GM21360 (cell line): ENCODE data around the gene EFS.
"Not testable (repeated sequence)": the region's sequence is repeated elsewhere in the genome, so short reads cannot be mapped to it uniquely, and the experiment has no call there.

Source experiments
- ATAC-seq: cut with Tn5 transposase; IDR thresholded peaks from one replicate; pipeline ENCODE4 v1.9.1; 2021; ENCODE audit warnings: mild to moderate bottlenecking, moderate library complexity; ENCODE audit not compliant: unreplicated experiment

Gene EFS

GRCh38 chr14:23399591-23399990 lies 34.6 kb upstream of the EFS start:
- ATAC-seq: no peak

DNA sequence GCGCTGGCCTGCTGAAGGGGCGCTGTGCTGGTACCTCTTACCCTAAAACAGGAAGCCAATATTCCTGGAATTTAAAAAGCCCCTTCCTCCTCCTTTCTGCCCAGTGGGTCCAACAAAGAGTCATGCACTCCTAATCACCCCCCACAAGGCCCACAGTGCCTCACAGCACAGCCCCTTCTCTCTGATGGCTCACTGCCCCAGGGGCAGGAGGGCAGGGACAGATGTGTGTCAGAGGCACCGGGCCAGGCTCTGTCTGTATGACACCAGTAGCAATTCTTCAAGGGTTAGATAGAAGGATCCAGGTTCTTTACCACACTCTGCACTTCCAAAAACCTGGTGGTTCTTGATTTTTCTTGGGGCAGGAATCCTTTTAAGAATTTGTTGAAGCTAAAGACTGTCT lies 34.2 kb upstream of the EFS start:
- no peak for ATAC-seq

DNA sequence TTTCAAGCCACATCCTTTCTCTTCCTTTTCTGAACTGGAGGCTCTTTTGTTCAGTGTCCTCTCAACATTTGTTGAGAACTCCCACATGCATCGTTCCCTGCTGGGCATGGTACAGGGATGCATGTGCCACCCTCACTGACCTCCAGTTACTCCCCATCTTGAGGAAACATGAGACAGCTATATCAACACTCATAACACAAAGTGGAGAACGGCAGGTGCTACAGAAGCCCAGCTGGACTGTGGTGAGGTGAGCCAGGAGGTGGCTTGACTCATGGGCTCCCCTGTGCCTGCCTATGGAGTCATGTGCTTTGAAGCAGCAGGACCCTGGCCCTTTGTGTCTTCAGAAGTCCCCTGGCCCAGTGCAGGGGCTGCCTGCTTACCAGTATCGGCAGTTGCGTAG lies 33.4 kb upstream of the EFS start:
- ATAC-seq: no peak

- no peak for ATAC-seq
Observed at GRCh38 chr14:23396781-23397407, 31.9 kb upstream of the EFS start.

DNA sequence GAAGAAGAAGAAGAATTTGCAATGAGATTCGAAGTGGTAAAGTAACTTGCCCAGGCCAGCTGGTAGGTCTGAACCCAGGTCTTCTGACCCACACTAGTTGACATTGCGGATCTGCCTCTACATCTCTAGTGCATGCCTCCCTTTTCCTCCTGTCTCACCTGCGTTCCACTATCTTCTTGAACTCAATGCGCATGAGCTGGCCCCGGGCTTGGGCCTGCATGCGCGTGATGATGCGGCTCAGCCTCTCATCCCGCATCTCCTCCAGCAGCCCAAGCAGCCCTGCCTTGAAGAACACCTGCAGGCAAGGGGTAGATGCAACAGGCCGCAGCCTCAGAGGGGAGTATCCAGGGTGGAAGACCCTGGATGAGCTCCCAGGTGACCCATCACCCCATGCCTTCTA lies 31.2 kb upstream of the EFS start:
- no peak for ATAC-seq

GRCh38 chr14:23392613-23393012 lies 27.6 kb upstream of the EFS start:
- no peak for ATAC-seq

GRCh38 chr14:23389871-23390270 lies 24.9 kb upstream of the EFS start:
- ATAC-seq: not testable (repeated sequence)

- no peak for ATAC-seq
Observed at GRCh38 chr14:23389396-23389795, 24.4 kb upstream of the EFS start.

DNA sequence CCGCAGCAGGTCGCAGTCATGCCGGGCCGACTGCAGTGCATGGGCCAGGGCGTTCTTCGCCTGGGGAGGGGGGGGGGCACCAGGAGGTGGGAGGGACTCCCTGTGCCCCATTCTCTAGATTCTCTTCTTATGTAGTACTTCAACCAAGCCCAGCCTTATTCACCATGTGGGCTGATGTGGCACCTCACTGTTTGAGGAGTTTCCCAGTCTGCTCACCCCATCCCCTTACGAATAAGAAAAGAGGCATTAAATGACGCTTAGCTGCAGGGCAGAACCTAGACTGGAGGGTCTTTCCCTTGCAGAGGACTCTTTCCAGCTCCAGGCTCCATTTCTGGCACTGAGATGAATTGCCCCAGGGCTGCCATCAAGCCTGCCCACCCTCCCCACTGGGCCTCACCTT lies 24.0 kb upstream of the EFS start:
- ATAC-seq: no peak

- no peak for ATAC-seq
Observed at GRCh38 chr14:23387916-23388882, 23.2 kb upstream of the EFS start.

DNA sequence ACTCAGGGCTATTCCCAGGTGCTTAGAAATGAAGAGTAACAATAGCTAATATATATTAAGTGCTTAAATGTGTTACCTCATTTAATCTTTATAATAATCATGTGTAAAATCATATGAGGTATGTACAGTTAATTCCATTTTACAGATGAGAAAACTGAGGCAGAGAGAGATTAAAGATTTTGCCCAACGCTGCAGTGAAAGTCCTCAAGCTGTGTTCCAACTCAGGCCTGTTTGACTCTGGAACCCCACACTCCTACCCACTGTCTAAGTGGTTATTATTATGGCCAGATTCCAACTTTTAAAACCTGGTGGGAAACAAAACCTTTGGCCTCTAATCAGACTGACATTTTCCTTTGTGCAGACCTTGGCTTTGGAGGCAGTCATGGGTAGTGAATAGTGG lies 22.0 kb upstream of the EFS start:
- ATAC-seq: no peak

- ATAC-seq: not testable (repeated sequence)
Observed at GRCh38 chr14:23386266-23386657, 21.3 kb upstream of the EFS start.

- ATAC-seq: no peak
Observed at GRCh38 chr14:23385642-23386265, 20.8 kb upstream of the EFS start.

DNA sequence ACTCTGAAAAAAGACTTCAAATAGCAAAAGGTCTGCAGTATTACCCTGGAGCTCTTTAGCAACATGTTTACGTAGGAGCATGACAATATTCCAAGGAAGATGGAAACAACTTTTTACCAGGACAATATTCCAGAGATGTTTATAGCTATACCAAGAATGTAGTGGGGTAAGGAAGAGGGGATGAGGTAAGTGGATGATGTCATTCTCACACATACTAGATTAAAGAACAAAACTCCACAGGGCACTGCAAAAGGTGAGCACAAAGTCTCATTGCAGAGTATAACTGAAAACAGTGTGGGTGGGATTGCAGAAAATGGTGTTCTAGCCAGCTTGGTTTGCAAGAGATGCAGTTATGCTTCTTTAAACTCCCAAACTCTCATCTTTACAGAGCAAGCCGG lies 20.3 kb upstream of the EFS start:
- no peak for ATAC-seq

GRCh38 chr14:23384364-23385080 lies 19.6 kb upstream of the EFS start:
- no peak for ATAC-seq

DNA sequence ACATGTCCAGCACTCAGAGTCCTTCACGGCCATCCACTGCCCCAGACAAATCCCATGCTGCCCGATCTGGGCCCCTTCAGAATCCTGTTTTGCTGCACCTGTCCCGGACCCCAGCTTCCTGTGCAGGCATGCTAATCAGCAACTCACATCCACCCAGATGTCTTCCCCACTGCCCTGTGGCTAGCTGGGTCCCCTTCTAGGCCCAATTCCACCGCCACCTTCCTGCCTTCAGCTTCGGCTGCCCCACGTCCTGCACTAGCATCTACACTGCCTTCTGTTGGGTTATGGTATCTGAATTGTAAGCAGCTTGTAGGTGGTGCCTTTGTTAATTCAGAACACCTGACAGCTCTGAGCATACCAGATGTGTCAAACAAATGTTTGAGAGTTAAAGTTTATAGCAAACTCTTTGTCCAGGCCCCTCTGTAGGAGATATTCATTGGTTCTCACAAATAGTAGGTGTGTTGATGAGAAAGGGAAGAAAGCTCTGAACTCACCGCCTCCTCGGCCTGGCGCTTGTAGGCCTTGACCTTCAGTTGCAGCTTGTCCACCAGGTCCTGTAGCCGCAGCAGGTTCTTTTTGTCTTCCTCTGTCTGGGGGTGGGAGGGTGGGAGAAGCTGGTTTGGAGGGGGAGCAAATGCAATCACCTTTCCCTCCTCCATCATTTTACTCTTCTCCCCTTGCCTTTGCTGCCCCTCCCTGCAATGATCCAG lies 17.9 kb upstream of the EFS start:
- no peak for ATAC-seq

DNA sequence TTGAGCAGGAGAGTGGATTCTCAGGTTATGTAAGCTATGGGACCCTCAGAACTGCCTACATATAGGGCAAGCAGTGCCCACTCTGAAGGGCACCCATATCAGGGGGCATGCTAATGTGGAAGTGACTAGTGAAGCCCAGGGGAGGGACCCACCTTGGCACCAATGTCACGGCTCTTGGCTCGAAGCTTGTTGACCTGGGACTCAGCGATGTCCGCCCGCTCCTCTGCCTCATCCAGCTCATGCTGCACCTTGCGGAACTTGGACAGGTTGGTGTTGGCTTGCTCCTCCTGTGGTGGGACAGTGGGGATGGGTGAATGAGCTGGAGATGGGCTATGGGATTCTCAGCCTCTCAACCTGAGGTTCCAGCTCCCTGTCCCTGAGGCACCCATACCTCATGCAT lies 17.3 kb upstream of the EFS start:
- no peak for ATAC-seq

GRCh38 chr14:23381871-23382270 lies 16.9 kb upstream of the EFS start:
- no peak for ATAC-seq

GRCh38 chr14:23380976-23381375 lies 16.0 kb upstream of the EFS start:
- no peak for ATAC-seq

DNA sequence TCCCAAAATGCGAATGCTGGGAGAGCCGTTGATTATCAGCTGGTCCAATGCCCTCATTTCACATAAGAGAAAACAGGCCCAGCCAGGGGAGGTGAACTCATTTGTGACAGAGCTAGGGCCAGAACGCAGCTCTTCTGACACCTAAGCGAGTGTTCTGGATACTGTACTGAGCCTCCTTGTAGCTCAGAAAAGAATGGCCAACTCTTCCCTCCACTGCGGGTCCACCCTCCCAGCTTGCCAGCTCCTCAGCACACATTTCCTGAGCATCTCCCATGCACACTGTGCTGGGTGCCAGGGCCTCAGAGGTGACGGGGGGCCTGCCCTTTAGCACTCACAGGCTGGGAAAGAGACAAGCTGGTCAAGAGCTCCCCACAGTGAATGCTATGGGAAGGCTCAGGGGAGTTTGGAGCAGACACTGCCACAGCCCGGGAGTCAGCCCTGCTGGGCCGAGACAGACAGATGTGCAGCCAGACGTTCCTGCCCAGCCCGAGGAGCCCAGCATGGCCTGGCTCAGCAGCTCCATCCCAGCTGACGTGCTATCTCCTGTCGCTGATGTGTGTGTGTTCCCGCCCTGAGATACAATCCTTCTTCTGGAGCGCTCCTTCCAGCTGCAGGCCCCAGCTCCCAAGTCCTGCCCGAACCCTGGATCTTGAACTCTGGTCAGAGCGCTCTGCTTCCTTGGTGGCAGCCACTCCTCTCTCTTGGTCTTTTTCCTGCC lies 15.4 kb upstream of the EFS start:
- ATAC-seq: no peak
